Smooth muscle cell (in vitro differentiated cells): ENCODE results near the gene JOSD2. TPM values are rescaled to one million over a fixed set of nuclear protein-coding genes. Genes with fewer than 3 reads are reported as not detected.
A peak's percentile ranks its signal among the peaks of the same experiment; 100 is the strongest.

Experiments used
- DNase-seq: peaks from one replicate; lab custom pipeline; 2025; ENCODE audit not compliant: unreplicated experiment; lab: John Stamatoyannopoulos, UW
- H2AFZ ChIP-seq: fragments of 200-600 bp; sonication (generic); 2 replicates; pipeline ENCODE4 v1.6.0; 2016; ENCODE audit warnings: antibody characterized with exemption, low read depth, mild to moderate bottlenecking
- H3F3A ChIP-seq: fragments of 200-600 bp; sonication (generic); 2 replicates; pipeline ENCODE4 v1.6.0; 2017; ENCODE audit warnings: antibody characterized with exemption, low read depth
- H3K27ac ChIP-seq: fragments of 200-600 bp; sonication (generic); 2 replicates; pipeline ENCODE4 v1.5.1; 2016; ENCODE audit warnings: low read depth, mild to moderate bottlenecking
- H3K27me3 ChIP-seq: fragments of 200-600 bp; sonication (generic); 2 replicates; pipeline ENCODE4 v1.6.1; 2016; ENCODE audit warnings: low read depth, mild to moderate bottlenecking
- H3K36me3 ChIP-seq: fragments of 200-600 bp; sonication (generic); 2 replicates; pipeline ENCODE4 v1.5.1; 2016; ENCODE audit warnings: low read depth
- H3K4me1 ChIP-seq: fragments of 200-600 bp; sonication (generic); 2 replicates; pipeline ENCODE4 v1.5.1; 2016; ENCODE audit warnings: low read depth
- H3K4me2 ChIP-seq: fragments of 200-600 bp; sonication (generic); 2 replicates; pipeline ENCODE4 v1.6.0; 2016; ENCODE audit warnings: mild to moderate bottlenecking
- H3K4me3 ChIP-seq: fragments of 200-600 bp; sonication (generic); 2 replicates; pipeline ENCODE4 v1.5.1; 2016; ENCODE audit warnings: mild to moderate bottlenecking
- H3K79me2 ChIP-seq: fragments of 200-600 bp; sonication (generic); 2 replicates; pipeline ENCODE4 v1.6.0; 2016; ENCODE audit warnings: low read depth, mild to moderate bottlenecking
- H3K9ac ChIP-seq: fragments of 200-600 bp; sonication (generic); 2 replicates; pipeline ENCODE4 v1.6.0; 2016; ENCODE audit warnings: low read depth
- H3K9me3 ChIP-seq: fragments of 200-600 bp; sonication (generic); replicated peaks from 2 replicates; pipeline ENCODE4 v1.5.1; 2016; ENCODE audit warnings: low read depth
- H4K20me1 ChIP-seq: fragments of 200-600 bp; sonication (generic); 2 replicates; pipeline ENCODE4 v1.6.0; 2016; ENCODE audit warnings: low read depth
- WGBS: methylation state at CpG from one replicate; pipeline ENCODE4 v1.1.7; 2016; ENCODE audit warnings: low lambda C conversion rate; 5-methylcytosine and 5-hydroxymethylcytosine counted together
- polyA plus RNA-seq: library from polyadenylated mRNA; unstranded; fragments of >200 nt; fragmentation: Nextera tagmentation; extraction: Ambion mirVana; gene quantifications from 2 replicates; pipeline ENCODE4 v1.2.1, GENCODE V29; 2016
- total RNA-seq: library from RNA; depleted of rRNA; stranded (reverse); fragments of >200 nt; gene quantifications from 2 replicates; pipeline ENCODE4 v1.2.3, GENCODE V29; 2014
- TF ChIP-seq, protein P1 (sequence below): fragments of 200-600 bp; sonication (generic); IDR thresholded peaks from 2 replicates; pipeline ENCODE4 v1.5.1; 2017; ENCODE audit warnings: borderline replicate concordance, mild to moderate bottlenecking, antibody characterized with exemption; ENCODE audit not compliant: insufficient read depth, poor library complexity, severe bottlenecking

Gene JOSD2
- total and polyA plus RNA-seq, 2 experiments from 2014 or later = 17.1 to 77.6 TPM

DNA sequence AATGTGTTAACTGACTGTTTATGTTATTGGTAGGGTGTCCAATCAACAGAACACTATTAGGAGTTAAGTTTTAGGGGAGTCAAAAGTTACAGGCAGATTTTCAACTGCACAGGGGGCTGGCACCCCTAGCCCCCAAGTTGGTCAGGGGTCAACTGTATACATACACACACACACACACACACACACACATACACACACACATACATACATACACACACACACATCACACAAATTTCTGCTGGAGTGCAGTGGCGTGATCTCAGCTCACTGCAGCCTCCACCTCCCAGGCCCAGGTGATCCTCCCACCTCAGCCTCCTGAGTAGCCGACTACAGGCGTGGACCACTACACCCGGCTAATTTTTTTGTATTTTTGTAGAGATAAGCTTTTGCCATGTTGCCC, 47.0 kb upstream of the JOSD2 start:
- Histone ChIP-seq H3K9me3 (no peaks in the 10 kb centered on the region), H2AFZ (no peak overlapping the region), H4K20me1 (no peaks in the 10 kb centered on the region), H3K4me1 (no peaks in the 10 kb centered on the region), H3K4me3 (no peak overlapping the region), H3K79me2 (no peaks in the 10 kb centered on the region), H3K36me3 (no peaks in the 10 kb centered on the region), H3K4me2 (no peak overlapping the region), H3K9ac (no peak overlapping the region), H3K27me3 (peaks cover 11% of the 10 kb centered on the region), H3F3A (no peaks in the 10 kb centered on the region), H3K27ac (no peak overlapping the region)
- DNase-seq = no peak
- WGBS = 93% methylated on average over 4 of the region's 4 CpGs
- TF ChIP-seq, protein P1, sequence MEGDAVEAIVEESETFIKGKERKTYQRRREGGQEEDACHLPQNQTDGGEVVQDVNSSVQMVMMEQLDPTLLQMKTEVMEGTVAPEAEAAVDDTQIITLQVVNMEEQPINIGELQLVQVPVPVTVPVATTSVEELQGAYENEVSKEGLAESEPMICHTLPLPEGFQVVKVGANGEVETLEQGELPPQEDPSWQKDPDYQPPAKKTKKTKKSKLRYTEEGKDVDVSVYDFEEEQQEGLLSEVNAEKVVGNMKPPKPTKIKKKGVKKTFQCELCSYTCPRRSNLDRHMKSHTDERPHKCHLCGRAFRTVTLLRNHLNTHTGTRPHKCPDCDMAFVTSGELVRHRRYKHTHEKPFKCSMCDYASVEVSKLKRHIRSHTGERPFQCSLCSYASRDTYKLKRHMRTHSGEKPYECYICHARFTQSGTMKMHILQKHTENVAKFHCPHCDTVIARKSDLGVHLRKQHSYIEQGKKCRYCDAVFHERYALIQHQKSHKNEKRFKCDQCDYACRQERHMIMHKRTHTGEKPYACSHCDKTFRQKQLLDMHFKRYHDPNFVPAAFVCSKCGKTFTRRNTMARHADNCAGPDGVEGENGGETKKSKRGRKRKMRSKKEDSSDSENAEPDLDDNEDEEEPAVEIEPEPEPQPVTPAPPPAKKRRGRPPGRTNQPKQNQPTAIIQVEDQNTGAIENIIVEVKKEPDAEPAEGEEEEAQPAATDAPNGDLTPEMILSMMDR = no peak

DNA sequence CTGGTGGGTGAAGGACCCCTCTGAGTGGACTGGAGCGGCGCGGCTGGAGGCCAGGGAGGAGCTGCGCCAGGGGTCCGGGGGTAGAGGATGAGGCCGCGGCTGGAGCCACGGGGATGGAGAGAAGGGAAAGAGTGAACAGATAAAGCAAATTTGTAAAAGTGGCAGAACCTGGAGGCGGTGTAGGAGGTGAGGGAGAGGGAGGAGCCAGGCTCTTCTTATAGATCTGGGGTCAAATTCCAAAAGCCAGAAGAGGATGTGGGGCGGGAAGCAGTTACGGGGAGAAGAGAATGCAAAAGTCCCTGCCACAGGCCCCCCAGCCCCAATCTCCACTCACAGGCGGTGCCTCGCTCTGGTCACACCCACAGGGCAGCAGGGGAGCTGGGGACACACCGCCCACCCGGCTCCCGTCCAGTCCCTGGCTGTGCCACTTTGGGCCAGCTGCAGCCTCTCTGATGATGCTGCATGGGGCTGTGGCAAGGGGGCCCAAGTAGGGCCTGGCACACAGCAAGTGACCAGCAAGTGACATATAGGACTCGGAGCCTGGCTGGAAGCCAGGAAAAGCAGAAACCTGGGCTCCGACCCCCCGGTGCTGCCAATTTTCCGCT, 46.1 kb upstream of the JOSD2 start:
- H3K27ac ChIP-seq = no peak overlapping the region
- 33% methylated on average over 20 of the region's 20 CpGs for WGBS
- TF ChIP-seq, protein P1 = no peak
- H3K4me3 ChIP-seq = peak overlapping the region; percentile 62
- H3K79me2 ChIP-seq = no peaks in the 10 kb centered on the region
- no peaks in the 10 kb centered on the region for H3K36me3 ChIP-seq
- H2AFZ ChIP-seq = peak overlapping the region; percentile 91
- H3K4me1 ChIP-seq = no peaks in the 10 kb centered on the region
- peak overlapping the region; percentile 93 for H3K4me2 ChIP-seq
- no peaks in the 10 kb centered on the region for H3F3A ChIP-seq
- no peak overlapping the region for H3K9ac ChIP-seq
- H3K9me3 ChIP-seq = no peaks in the 10 kb centered on the region
- peaks cover 15% of the 10 kb centered on the region for H3K27me3 ChIP-seq
- DNase-seq = no peak
- no peaks in the 10 kb centered on the region for H4K20me1 ChIP-seq

DNA sequence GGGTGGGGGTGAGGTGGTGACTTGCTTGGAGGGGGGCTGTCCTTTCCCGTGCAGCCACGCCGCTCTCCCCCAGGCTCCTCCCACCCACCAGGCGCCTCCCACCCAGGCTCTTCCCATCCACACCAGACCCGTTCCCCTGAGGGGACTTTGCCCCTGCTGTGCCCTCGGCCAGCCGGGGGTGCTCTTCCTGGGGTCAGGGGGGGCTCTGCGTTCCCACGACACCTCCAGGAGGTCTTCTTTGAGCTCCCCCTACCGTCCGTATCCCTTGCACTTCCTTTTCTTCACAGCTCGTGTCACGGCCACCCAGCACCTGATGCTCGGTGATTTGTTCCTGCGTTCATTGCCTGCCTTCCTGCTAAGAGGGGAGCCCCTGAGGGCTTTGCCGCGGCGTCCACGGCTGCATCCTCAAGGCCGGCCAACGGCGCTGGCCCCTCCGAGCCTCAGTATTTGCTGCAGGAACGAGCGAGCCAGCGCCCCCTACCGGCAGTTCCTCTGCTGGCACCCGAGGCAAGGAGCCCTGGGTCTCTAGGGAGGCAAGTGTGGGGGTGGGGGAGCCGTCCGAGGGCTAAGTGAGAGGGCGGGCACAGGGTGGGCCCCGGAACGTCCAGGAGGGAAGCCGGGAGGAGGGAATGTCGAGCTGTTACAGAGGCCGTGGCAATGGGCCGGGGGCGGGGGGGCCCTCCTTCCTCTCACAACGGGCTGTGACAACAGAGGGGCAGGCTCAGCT, 45.5 kb upstream of the JOSD2 start:
- H3K4me3 ChIP-seq = peak overlapping the region; percentile 62
- no peak overlapping the region for H3K9ac ChIP-seq
- no peaks in the 10 kb centered on the region for H4K20me1 ChIP-seq
- H3K4me2 ChIP-seq = peak overlapping the region; percentile 93
- TF ChIP-seq, protein P1 = peak; percentile 96
- DNase-seq = peak; percentile 47
- H3K27ac ChIP-seq = no peak overlapping the region
- H3K4me1 ChIP-seq = no peaks in the 10 kb centered on the region
- no peaks in the 10 kb centered on the region for H3F3A ChIP-seq
- no peaks in the 10 kb centered on the region for H3K36me3 ChIP-seq
- no peaks in the 10 kb centered on the region for H3K79me2 ChIP-seq
- H2AFZ ChIP-seq = peak overlapping the region; percentile 91
- no peaks in the 10 kb centered on the region for H3K9me3 ChIP-seq
- 4% methylated on average over 33 of the region's 39 CpGs for WGBS
- H3K27me3 ChIP-seq = peaks cover 22% of the 10 kb centered on the region
